KBM-7 (cell line): ENCODE data around the gene NHERF2.

ENCODE experiments used
- DNase-seq: peaks from one replicate; pipeline ENCODE4 v3.0.0-alpha.2; 2015
- in situ Hi-C: fragments of 300-500 bp; cut with MboI; formaldehyde crosslinking; loops from 2 replicates; pipeline ENCODE4 v1.14.3; 2020; ENCODE audit warnings: low sequenced_read_pairs, low pct_unique_long_range_greater_than_20kb, mixed read lengths

Gene NHERF2

DNA sequence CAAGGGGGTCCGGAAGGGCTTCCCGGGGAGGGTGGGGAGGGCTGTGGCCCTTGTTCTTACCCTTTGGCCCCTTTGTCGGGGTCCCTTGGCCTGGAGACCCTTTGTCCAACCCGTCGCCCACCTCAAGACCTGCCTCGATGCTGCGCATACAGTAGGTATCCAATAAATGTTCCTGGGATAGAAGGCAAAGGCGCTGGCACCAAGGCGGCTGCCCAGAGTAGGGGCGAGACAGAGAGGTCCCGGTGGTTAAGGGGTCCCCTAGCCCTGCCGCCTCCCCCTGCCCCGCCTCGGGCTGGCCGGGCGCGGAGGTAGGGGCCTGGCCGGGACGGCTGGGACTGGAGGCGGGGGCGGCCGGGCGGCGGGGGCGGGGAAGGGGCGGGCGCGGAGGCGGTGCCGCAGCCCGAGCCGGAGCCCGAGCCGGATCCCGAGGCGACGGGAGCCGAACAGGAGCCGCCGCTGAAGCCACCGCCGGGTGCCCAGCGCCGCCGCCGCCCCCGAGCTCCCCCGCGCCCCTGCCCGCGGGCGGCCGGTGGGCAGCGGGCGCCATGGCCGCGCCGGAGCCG, at the start of gene NHERF2:
NHERF2 (plus strand) TSS at position 442 of the 563 bp plus-strand sequence; CDS start at position 546, 104 bp downstream.
- no peak for DNase-seq
- in situ Hi-C loops = loop anchor here (10.0 kb wide), 1 partner anchor 118 kb away; the partner anchor contains the start of gene RAB26

DNA sequence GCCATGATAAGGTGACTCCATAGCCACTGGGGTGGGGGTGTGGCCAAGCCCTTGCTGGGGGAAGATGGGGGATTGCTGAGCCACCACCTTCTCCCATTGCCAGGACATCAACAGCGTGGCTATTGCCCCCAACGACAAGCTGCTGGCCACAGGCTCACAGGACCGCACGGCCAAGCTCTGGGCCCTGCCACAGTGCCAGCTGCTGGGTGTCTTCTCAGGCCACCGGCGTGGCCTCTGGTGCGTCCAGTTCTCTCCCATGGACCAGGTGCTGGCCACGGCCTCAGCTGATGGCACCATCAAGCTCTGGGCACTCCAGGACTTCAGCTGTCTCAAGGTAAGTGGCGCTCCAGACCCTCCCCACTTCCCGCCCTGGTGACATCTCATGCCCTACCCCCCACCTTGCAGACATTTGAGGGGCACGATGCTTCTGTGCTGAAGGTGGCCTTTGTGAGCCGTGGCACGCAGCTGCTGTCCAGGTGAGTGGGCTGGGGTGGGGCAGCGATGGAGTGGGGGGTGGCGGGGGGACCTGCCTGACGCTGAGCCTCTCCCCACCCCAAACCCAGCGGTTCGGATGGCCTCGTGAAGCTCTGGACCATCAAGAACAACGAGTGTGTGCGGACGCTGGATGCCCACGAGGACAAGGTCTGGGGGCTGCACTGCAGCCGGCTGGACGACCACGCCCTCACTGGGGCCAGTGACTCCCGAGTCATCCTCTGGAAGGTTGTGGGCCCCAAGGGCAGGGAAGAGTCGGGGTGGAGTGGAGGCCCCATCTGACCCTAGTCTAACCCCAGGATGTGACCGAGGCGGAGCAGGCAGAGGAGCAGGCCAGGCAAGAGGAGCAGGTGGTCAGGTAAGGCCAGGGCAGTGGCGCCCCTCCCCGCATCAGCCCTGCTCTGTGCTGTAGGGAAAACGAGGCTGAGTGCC, 49.5 kb upstream of the NHERF2 start:
- no peak for DNase-seq
- in situ Hi-C loops = no loop called here

DNA sequence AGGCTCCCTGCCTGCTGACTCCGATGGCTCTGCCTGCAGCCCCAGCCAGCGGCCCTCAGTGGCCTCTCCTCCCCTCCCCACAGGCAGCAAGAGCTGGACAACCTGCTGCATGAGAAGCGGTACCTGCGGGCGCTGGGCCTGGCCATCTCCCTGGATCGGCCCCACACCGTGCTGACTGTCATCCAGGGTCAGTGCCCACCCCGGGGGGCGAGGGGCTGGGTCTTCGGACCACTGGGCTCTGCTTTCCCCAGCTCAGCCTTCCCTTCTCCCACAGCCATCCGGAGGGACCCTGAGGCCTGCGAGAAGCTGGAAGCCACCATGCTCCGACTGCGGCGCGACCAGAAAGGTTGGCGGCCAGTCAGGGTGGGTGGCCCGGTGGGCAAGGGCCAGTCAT, 48.8 kb upstream of the NHERF2 start:
- in situ Hi-C loops = no loop called here
- DNase-seq = no peak

DNA sequence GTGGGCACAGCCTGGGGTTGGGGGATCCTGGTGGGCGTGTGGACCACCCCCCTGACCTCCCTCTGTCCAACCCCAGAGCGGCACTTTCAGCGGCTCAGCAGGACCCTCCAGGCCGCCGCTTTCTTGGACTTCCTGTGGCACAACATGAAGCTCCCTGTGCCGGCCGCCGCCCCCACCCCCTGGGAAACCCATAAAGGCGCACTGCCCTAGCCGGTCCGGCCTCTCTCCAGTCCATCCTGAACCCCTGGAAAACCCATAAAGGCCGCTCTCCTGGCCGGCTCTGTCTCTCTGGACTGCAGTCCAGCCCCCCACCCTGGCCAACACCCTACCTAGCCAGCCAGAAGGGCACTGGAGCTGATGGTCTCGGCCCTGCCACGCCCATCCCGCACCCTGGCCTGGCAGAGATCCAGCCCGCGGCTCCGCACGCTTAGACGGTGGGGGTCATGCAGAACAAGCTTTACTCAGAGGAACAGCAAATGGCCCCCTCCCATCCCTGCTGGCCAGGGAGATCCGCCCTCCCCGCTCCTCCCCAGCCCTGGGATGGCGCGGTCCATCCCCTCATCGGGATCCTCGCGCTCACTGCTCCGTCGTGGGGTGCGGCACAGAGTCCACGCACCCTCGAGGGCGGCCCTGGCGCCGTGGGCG, 48.1 kb upstream of the NHERF2 start:
- in situ Hi-C loops = no loop called here
- DNase-seq = no peak

DNA sequence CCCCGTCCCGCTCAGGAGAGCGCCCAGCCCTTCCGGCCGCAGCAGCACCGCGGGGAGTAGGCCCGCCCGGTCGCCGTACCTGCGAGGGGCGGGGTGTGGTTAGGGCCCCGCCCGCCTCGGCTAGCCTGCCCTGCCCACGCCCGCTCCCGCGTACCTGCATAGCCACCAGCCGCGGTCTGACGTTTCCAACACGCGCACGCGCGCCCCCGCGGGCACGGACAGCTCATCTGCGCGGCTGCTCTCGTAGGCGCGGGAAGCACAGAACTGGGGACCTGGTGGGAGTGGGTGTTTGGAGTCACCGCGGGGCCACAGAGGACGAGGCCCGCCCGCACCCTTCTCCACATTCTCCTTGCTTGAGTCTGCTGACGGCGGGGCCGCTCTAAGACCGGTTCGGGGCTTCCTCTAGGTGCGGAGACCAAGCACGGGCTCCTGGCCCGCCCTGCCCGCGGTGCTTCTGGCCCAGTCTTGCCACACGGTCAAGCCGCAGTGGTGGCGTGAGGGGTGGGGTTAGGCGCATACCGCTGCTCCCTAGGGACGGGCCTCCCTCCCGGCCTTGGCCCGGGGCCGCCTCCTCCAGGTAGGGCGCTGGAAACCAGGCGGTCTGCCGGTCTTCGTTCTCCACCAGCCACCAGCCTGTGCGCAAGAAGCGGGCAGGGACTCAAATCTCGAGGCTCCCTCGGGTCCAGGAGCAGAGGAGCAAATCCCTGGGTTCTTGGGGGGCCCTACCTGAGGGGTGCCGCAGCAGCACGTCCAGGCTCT, 47.3 kb upstream of the NHERF2 start:
- in situ Hi-C loops = no loop called here
- no peak for DNase-seq

DNA sequence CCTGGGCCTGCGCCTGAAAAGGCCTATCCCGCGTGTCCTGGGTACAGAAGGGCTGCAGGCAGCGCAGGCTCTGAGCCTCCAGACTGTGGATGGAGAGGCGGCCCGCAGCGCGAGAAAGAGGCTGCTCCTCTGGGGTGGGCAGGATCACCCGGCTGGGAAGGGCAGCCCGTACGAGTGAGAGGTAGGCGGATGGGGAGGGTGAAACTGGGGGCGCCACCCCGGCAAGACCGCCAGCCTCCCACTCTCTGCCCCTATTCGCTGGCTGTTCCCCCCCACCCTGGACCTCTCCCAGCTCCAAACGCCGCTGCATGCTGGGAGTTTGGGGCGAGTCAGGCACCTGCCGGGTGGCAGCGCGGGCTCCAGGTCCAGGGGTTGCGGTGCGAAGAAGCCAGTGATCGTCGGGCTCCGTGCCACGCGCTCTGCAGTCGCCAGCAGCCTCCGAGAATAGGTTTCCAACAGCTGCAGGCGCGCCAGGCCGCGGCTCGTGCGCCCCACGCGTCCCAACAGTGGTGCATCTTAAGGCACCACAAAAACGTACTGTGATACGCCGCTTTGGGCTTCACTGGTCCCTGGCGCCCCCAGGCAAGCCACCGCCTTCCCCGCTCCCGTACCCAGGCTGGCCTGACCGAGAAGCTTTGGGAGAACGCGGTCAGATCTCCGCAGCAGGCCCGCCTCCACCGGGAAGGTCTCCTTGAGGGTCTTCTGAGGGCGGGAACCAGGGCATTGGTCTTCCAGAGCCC, 46.5 kb upstream of the NHERF2 start:
- in situ Hi-C loops = no loop called here
- no peak for DNase-seq

DNA sequence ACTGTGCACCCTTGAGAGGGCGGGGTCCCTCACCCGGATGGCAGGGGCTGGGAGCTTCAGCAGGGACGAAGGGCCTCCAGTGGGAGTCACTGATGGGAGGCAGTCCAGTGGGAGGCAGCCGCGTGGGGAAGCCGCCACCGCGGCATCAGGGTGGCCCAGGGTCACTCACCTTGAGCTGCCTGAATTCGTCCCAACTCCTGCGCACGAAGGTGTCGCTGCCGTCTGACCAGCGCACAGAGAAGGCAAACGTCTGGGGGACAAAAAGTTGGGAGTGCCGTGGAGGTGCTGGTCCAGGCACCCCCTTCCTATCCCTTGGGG, 46.0 kb upstream of the NHERF2 start:
- in situ Hi-C loops = no loop called here

DNA sequence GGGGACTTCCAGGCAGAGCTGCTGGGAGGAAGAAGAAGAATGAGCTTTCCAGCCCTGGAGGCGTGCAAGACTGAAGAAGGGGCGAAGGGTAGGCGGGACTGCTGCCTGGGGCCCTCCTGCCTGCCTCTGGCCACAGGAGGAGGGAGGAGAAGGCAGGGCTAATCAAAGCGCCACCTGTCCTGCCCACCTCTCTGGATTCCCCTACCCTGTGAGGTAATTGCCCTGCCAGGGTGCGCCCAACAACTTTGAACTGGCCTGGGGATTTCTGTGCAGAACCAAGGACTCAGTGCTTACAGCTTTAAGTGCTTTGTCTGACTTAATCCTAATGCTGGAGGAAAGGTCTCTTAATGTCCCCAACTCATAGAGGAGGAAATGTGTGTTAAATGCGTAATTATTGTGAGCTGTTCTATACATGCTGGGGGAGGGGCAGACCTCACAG, 45.3 kb upstream of the NHERF2 start, which contains the start of gene NOXO1:
NOXO1 (minus strand) TSS at position 72 of the 439 bp plus-strand sequence. CDS start 290 bp downstream, outside the sequence.
- in situ Hi-C loops = no loop called here
- DNase-seq = no peak

More for the DNA sequence above, 46.0 kb upstream of the NHERF2 start:
- no peak for DNase-seq

DNA sequence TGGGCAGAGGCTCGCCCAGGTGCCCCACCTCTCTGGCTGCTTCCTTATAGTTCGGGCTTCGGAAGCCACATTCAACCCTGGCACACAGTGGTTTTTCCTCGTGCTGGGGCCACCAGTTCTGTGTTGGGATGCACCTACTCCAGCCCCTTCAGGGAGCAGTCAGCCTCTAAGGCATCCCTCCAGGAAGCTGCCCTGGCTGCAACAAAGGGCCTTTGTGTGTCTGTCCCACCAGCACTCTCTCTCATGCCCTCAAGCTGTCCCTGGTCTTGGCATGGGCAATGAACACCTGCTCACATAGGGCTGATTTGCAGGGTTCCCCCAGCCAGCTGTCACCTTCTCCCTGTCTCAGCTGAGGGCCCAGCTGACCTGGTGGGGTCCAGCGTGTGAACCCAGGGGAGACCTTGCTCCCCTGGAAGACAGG, 44.7 kb upstream of the NHERF2 start:
- in situ Hi-C loops = no loop called here
- no peak for DNase-seq

DNA sequence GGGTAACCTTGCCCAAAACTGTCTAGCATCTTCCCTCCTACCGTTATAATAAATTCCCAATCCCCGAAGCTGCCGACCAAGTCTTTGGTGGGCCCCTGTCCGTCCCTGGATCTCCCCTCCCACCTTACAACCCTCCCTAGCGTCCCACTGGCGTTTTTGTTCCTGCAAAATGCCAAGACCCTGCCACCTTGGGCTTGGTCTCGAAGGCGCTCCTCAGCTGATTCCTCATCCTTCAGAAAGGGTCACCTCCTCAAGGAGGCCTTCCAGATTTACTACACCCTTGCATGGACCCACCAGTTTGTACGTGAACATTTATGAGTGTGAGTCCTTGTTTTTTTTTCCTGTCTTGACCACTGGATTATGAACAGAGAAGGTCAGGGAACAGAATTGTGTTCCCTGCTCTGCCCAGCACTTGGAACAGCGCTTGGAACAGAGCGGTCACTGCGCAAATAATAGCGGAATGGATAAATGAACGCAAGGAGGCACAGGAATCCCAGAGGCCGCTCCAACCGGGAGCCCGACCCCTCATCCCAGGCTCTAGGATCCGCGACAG, 43.6 kb upstream of the NHERF2 start:
- no peak for DNase-seq
- in situ Hi-C loops = no loop called here

DNA sequence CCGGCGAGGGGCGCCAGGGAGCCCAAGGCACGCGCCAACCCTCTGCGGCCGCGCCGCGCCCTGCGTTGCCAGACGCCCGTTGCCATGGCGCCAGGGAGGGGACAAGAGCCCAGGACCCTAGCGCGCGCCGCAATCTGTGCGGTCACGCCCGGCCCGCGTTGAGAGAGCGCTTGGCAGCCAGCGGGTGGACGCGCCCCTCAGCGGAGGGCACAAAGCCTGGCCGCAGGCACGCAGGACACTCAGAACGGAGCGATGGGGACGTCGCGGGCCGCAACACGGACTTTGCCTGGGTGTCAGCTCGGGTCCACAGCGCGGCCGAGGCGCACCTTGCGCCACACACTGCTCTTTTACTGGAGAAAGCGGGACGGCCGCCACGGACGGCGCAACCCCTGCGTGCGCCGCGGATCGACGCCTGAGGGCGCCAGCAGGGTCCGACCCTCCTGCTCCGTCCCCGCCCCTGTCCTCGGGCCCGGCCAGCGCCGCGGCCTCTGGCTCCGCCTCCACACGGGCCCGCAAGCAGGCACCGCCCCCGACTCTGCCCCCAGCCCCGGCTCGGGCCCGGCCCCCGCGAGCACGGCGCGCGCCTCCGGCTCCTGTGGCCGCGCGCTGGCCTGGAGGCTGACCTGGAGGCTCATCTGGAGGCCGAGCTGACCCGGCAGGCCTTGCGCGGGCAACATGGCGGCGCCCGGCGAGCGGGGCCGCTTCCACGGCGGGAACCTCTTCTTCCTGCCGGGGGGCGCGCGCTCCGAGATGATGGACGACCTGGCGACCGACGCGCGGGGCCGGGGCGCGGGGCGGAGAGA, 43.0 kb upstream of the NHERF2 start, which contains the start of gene GFER:
GFER (plus strand) TSS at position 650 of the 803 bp plus-strand sequence; CDS start at position 676, 26 bp downstream.
- peak; percentile 88 for DNase-seq
- in situ Hi-C loops = no loop called here

DNA sequence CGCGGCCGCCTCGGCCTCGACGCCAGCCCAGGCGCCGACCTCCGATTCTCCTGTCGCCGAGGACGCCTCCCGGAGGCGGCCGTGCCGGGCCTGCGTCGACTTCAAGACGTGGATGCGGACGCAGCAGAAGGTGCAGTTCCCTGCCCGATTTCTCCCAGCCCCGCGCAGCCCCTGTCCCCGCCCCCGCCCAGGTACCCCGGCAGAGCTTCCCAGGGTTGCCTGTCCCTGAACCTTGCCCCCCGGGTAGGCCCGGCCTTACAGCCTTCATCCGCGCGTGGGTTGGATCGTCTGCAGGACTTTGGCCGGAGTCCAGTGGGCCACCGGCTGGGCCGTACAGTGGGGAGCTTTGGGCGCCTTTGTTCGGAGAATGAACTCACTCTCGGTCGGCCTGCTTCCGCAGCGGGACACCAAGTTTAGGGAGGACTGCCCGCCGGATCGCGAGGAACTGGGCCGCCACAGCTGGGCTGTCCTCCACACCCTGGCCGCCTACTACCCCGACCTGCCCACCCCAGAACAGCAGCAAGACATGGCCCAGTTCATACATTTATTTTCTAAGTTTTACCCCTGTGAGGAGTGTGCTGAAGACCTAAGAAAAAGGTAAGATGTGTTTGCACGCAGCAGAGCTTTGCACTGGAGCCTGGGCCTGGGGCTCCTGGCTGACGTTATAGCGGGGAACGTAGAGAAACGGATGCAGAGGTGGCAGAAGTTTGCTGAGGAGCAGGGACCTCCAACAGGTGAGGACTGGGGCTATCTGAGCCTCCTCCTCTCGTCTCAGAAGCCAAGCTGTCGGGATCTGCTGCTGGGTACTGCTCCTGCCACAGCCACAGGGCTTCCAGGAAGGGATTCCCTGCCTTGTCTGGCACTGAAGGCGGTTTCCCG, 42.1 kb upstream of the NHERF2 start:
- in situ Hi-C loops = no loop called here
- no peak for DNase-seq

DNA sequence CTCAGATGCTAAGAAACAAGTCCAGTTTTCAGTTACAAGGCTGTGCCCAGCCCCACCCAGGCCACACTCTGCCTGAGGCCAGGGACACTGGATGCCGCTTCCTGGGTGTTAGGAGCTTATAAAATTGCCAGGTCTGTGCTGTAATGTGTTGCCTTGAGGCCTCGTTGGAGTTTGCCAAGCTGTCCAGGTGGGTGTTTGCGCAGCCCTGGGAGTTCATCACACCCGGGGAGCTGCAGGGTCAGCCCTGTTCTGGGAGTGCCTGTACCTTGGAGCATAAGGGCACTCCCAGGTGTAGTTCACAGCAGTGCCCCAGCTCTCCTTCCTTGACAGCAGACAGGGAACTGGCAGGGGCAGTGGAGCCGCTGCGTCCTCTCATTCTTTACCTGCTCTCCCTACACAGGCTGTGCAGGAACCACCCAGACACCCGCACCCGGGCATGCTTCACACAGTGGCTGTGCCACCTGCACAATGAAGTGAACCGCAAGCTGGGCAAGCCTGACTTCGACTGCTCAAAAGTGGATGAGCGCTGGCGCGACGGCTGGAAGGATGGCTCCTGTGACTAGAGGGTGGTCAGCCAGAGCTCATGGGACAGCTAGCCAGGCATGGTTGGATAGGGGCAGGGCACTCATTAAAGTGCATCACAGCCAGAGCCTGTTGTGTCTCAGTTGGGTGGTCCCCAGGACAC, 41.1 kb upstream of the NHERF2 start:
- no peak for DNase-seq
- in situ Hi-C loops = no loop called here

DNA sequence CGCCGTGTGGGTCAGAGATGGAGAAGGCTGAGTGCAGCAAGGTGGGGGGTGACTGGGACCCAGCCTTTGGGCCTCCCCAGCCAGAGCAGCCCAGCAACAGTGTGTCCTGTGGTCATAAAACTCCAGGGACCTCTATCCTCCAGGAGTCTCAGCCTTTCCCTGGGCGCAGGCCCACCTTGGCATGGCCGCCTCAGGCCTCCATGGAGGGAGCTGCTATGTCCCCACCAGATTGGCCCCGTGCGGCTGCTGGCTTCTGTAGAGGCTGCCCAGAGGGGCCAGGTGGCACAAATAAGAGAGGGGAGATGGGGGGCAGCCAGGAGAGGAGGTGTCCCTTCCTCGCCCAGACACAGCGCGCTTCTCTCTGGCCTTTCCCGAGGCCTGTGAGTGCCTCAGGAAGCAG, 39.5 kb upstream of the NHERF2 start:
- in situ Hi-C loops = no loop called here
- no peak for DNase-seq

DNA sequence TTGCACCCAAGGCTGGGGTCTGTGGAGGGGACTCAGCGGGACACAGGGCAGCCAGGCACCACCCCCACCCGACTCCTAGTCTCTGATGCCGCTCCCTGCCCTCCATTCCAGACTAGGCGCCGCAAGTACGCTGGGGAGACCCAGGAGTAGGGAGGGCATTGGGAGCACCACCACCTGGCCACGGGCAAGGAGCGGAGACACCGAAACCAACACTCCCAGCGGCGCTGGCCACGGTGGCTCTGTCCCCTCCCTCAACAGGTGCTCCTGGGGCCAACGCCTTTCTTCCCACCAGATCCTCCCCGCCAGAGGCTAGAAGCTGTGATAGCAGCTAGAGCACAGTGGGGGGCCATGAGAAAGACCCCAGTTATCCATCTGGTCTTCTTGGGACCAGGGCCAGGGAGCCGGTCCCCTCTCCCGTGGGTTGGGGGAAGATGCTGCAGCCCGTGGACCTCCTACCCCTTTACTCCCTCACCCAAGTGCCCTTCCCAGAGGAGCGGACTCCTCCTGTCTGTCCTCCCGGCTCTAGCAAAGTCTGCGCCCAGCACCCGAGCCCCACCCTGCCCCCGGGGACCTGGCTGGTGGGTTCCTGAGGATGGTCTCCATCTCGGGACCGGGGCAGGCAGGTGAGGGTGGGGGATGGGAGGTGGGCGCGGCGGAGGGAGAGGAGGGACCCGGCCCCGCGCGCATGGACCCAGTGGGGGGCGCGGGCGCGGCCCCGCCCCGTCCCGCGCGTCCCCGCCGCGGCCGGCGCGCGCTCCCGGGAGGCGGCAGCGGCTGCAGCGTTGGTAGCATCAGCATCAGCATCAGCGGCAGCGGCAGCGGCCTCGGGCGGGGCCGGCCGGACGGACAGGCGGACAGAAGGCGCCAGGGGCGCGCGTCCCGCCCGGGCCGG, 37.2 kb upstream of the NHERF2 start, which contains the start of gene SYNGR3:
SYNGR3 (plus strand) TSS at position 762 of the 892 bp plus-strand sequence. CDS start 133 bp downstream, outside the sequence.
- in situ Hi-C loops = no loop called here
- no peak for DNase-seq
